ENCODE results near the gene GAST.

GAST gene

GRCh38 chr17:41762391-41762790 lies 50.3 kb downstream of the GAST start:
- no peaks in the 10 kb centered on the region for H3K9me3 ChIP-seq (ENCODE audit: control insufficient read depth in 5 of 5, low read length in 5 of 5)
- no peaks in the 10 kb centered on the region for H3K4me1 ChIP-seq (ENCODE audit: control insufficient read depth in 5 of 5, insufficient read depth in 5 of 5, low read length in 5 of 5)
- H3K9ac ChIP-seq (ENCODE audit: low read length in 5 of 5), result no peak overlapping the region
- H3K27me3 ChIP-seq (ENCODE audit: control insufficient read depth in 5 of 5, insufficient read depth in 4 of 5, low read length in 5 of 5), result no peaks in the 10 kb centered on the region
- H3K4me3 ChIP-seq (ENCODE audit: low read depth in 1 of 5, low read length in 5 of 5), result no peak overlapping the region
- no peak overlapping the region for H3K27ac ChIP-seq (ENCODE audit: low read depth, low read length)
- H3K36me3 ChIP-seq (ENCODE audit: control insufficient read depth in 5 of 5, insufficient read depth in 5 of 5, low read length in 5 of 5), result peaks cover 4 to 87% (median 77%) of the 10 kb centered on the region in 5 donors

DNA sequence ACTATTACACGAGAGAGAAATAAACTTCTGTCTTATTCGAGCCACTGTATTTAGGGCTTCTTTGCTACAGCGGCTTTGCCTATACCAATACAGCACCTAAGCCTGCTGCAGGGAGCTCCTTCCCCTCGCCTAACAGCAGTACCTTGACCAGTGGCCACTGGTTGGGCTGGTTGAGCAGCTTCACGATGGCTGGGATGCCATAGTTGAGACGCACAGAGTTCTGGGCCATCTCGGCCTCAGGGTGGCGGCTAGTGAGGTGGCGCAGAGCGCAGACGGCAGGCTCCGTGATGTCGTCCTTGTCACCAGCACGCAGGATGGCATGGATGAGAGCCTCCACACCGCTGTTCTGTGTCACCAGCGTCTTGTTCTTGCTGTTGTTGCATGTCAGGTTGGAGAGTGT lies 50.7 kb downstream of the GAST start:
- Histone ChIP-seq H3K9ac (ENCODE audit: low read length in 5 of 5) (no peak overlapping the region), H3K4me3 (ENCODE audit: low read depth in 1 of 5, low read length in 5 of 5) (no peak overlapping the region), H3K27ac (ENCODE audit: low read depth, low read length) (no peak overlapping the region), H3K4me1 (ENCODE audit: control insufficient read depth in 5 of 5, insufficient read depth in 5 of 5, low read length in 5 of 5) (no peaks in the 10 kb centered on the region), H3K9me3 (ENCODE audit: control insufficient read depth in 5 of 5, low read length in 5 of 5) (no peaks in the 10 kb centered on the region), H3K27me3 (ENCODE audit: control insufficient read depth in 5 of 5, insufficient read depth in 4 of 5, low read length in 5 of 5) (no peaks in the 10 kb centered on the region), H3K36me3 (ENCODE audit: control insufficient read depth in 5 of 5, insufficient read depth in 5 of 5, low read length in 5 of 5) (peaks cover 4 to 87% (median 77%) of the 10 kb centered on the region in 5 donors)

GRCh38 chr17:41763327-41763726 lies 51.2 kb downstream of the GAST start:
- no peaks in the 10 kb centered on the region for H3K27me3 ChIP-seq (ENCODE audit: control insufficient read depth in 5 of 5, insufficient read depth in 4 of 5, low read length in 5 of 5)
- H3K4me3 ChIP-seq (ENCODE audit: low read depth in 1 of 5, low read length in 5 of 5), result no peak overlapping the region
- no peak overlapping the region for H3K9ac ChIP-seq (ENCODE audit: low read length in 5 of 5)
- no peak overlapping the region for H3K27ac ChIP-seq (ENCODE audit: low read depth, low read length)
- no peaks in the 10 kb centered on the region for H3K4me1 ChIP-seq (ENCODE audit: control insufficient read depth in 5 of 5, insufficient read depth in 5 of 5, low read length in 5 of 5)
- H3K36me3 ChIP-seq (ENCODE audit: control insufficient read depth in 5 of 5, insufficient read depth in 5 of 5, low read length in 5 of 5), result peaks cover 4 to 86% (median 73%) of the 10 kb centered on the region in 5 donors
- no peaks in the 10 kb centered on the region for H3K9me3 ChIP-seq (ENCODE audit: control insufficient read depth in 5 of 5, low read length in 5 of 5)
